ENCODE results near the gene SEMA6D.
"Not testable (repeated sequence)": the region's sequence is repeated elsewhere in the genome, so short reads cannot be mapped to it uniquely, and the experiment has no call there.

The SEMA6D gene

DNA sequence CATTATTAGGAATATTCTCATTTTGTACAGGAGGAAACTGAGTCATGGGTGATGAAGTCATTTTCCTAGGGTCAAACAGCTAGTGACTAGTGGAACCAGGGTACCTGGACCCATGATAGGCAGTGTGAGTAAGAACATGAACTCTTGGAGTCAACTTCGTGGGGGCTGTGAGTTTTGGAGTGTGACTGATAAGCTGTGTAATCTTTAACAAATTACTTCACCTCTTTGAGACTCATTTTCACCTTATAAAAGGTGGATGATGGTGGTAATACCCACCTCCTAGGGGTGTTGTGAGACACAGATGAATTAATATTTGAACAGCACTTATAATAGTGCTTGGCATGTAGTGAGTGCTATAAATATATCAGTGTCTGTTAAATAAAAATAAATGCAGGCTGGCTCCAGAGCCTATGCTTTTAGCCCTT, 9.1 kb downstream of the SEMA6D start:
- no peaks in the 10 kb centered on the region for H3K9me3 Mint-ChIP-seq
- no peak overlapping the region for H3K27ac Mint-ChIP-seq
- H3K4me1 Mint-ChIP-seq (ENCODE audit: low read depth) = no peaks in the 10 kb centered on the region
- no peaks in the 10 kb centered on the region for H3K36me3 Mint-ChIP-seq (ENCODE audit: low read depth)
- H3K4me3 Mint-ChIP-seq = no peak overlapping the region
- H3K27me3 Mint-ChIP-seq (ENCODE audit: low read depth) = peaks cover 4% of the 10 kb centered on the region

DNA sequence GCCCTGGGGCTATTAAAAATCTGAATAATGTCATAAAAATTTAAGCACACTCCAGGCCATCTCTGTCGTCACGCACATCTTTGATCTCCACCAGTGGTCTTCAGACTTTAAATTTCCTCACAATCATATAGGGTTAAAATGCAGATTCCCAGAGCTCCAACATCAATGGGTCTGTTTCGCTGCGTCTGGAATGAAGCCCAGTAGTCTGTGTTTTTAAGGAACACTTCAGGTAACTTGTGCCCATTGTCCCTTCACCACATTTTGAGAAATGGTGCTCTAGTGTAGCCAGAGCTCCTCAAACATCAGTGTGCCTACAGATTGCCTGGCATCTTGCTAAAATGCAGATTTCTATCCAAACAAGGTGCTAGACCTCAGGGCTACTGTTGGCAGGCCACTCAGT, 9.8 kb downstream of the SEMA6D start:
- H3K9me3 Mint-ChIP-seq = no peaks in the 10 kb centered on the region
- H3K4me3 Mint-ChIP-seq = no peak overlapping the region
- H3K4me1 Mint-ChIP-seq (ENCODE audit: low read depth) = no peaks in the 10 kb centered on the region
- peaks cover 4% of the 10 kb centered on the region for H3K27me3 Mint-ChIP-seq (ENCODE audit: low read depth)
- H3K27ac Mint-ChIP-seq = no peak overlapping the region
- no peaks in the 10 kb centered on the region for H3K36me3 Mint-ChIP-seq (ENCODE audit: low read depth)

DNA sequence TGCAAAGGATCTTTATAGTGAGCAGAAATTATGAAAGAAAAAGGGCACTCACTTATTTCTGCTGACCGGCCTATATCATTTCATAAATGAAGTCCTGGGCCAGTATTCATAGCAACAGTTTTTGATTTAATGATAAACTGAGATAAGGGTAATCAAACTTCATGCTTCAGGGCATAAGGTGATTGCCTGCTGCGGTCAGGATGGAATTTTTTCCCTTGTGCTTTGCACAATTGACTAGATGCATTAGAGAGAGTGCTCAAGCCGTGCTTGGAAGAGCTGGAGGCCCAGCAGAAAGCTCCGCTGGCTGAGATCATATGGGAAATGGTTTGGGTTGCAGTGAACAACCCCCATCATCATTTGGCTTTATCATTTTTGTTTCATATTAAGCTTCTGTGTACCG, 10.4 kb downstream of the SEMA6D start:
- H3K4me1 Mint-ChIP-seq (ENCODE audit: low read depth) = no peaks in the 10 kb centered on the region
- H3K4me3 Mint-ChIP-seq = no peak overlapping the region
- no peaks in the 10 kb centered on the region for H3K36me3 Mint-ChIP-seq (ENCODE audit: low read depth)
- H3K9me3 Mint-ChIP-seq = no peaks in the 10 kb centered on the region
- H3K27ac Mint-ChIP-seq = no peak overlapping the region
- no peaks in the 10 kb centered on the region for H3K27me3 Mint-ChIP-seq (ENCODE audit: low read depth)

- no peaks in the 10 kb centered on the region for H3K4me1 Mint-ChIP-seq (ENCODE audit: low read depth)
- H3K27ac Mint-ChIP-seq = no peak overlapping the region
- no peaks in the 10 kb centered on the region for H3K36me3 Mint-ChIP-seq (ENCODE audit: low read depth)
- no peaks in the 10 kb centered on the region for H3K27me3 Mint-ChIP-seq (ENCODE audit: low read depth)
- H3K4me3 Mint-ChIP-seq = no peak overlapping the region
- H3K9me3 Mint-ChIP-seq = no peaks in the 10 kb centered on the region
These were observed 11.1 kb downstream of the SEMA6D start for GRCh38 chr15:47728426-47728825.

DNA sequence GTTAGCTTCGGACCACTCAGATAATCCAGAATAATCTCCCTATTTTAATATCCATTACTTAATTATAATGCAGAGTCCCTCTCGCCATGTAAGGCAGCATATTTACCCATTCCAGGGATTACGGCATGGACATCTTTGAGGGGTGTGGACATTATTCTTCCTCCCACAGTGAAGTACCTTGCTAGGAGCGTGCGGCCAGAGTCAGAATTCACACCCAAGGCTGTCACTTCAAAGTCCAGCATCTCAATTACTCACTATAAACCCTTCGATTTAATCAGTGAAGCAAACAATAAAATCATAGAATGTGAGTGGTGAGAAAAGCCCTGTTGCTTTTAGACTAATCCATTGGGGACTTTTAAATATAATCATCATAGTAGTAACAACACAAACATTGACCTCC, 11.6 kb downstream of the SEMA6D start:
- no peaks in the 10 kb centered on the region for H3K9me3 Mint-ChIP-seq
- H3K4me3 Mint-ChIP-seq = no peak overlapping the region
- H3K27ac Mint-ChIP-seq = no peak overlapping the region
- no peaks in the 10 kb centered on the region for H3K4me1 Mint-ChIP-seq (ENCODE audit: low read depth)
- no peaks in the 10 kb centered on the region for H3K27me3 Mint-ChIP-seq (ENCODE audit: low read depth)
- no peaks in the 10 kb centered on the region for H3K36me3 Mint-ChIP-seq (ENCODE audit: low read depth)

DNA sequence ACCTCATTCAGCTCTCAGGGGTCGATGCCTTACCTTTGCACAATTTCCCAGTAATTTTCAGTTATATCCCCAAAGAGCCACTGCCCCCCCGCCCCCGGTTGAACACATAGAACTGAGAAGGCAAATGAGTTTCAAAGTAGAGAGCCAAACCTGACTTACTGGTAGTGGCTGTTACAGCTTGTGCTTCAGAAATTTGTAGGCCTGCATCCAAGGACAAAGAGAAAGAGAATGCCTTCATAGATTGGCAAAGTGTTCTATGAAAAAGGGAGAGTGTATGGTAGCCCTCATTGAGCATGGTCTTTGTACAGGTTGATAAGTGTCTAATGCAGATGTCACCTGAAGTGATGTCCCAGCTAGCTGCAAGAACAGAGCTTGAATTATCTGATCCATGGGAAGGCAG, 13.9 kb downstream of the SEMA6D start:
- Mint-ChIP-seq H3K36me3 (ENCODE audit: low read depth) (no peaks in the 10 kb centered on the region), H3K27me3 (ENCODE audit: low read depth) (no peaks in the 10 kb centered on the region), H3K27ac (no peak overlapping the region), H3K4me1 (ENCODE audit: low read depth) (no peaks in the 10 kb centered on the region), H3K4me3 (no peak overlapping the region), H3K9me3 (no peaks in the 10 kb centered on the region)

DNA sequence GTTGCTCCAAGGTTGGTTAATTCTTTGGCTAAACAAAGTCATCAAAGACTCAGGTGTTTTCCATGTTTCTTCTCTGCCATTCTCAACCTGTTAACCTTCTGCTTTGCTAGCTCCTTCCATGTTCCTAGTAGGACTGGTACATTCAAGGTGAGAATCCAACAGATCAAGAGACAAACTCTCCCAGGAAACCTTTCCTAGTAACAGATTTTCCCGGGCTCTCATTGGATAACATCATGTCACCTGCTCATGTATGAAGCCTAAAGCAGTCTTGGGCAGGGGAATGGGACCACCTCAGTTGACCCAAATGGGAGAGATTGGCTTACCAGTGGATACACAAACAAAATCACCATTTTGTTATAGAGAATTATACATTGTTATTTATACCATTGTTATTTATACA, 14.9 kb downstream of the SEMA6D start:
- no peaks in the 10 kb centered on the region for H3K36me3 Mint-ChIP-seq (ENCODE audit: low read depth)
- H3K9me3 Mint-ChIP-seq = no peaks in the 10 kb centered on the region
- H3K4me3 Mint-ChIP-seq = no peak overlapping the region
- H3K27ac Mint-ChIP-seq = no peak overlapping the region
- H3K27me3 Mint-ChIP-seq (ENCODE audit: low read depth) = no peaks in the 10 kb centered on the region
- no peaks in the 10 kb centered on the region for H3K4me1 Mint-ChIP-seq (ENCODE audit: low read depth)

DNA sequence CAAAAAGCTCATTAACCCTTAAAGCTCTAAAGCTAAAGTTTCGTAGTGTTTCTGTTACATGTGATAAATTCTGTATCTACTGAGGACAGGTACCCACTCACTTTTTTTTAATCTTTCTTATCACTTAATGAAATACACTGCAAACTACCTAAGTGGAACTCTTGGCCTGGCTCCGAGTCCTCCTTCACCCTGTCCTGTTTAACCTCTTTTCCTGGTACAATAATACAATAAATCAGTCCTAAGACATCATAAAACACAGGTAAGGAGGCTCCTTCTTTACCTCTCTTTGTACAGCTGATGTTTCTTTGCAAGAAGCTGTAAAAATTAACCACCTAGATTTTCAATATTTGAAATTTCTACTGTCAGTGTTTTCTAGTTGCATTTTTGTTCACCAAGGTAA, 15.8 kb downstream of the SEMA6D start:
- no peaks in the 10 kb centered on the region for H3K4me1 Mint-ChIP-seq (ENCODE audit: low read depth)
- no peak overlapping the region for H3K27ac Mint-ChIP-seq
- H3K4me3 Mint-ChIP-seq = no peak overlapping the region
- H3K9me3 Mint-ChIP-seq = no peaks in the 10 kb centered on the region
- no peaks in the 10 kb centered on the region for H3K27me3 Mint-ChIP-seq (ENCODE audit: low read depth)
- no peaks in the 10 kb centered on the region for H3K36me3 Mint-ChIP-seq (ENCODE audit: low read depth)

DNA sequence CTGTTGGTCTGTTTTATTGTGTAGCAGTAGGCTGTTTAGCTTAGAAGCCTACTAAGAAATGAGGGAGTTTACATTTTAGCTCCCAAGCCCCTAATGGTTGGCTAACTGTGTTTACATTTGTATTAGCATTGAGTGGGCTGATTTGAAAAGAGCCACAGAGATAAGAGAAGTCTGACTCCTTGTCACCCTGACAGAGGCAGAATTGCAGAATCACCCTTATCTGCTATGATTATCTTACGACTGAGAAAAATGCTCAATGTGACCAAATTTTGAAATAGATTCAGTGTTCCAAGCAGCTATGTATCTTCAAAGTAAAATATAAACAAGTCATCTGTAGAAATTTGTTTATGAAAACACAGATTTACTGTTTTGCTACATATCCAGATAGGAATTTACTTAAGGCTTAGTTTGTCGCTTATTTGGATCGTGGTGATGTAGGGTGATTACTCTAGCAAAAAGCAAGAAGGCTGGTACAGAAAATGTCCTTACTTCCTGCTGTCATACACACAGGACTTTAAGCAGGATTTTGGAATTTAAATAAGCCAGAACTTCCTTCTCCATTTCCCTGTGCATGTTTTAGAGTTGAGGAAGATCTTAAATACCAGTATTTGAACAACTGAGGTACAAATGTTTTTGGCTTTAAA, 19.0 kb downstream of the SEMA6D start:
- Mint-ChIP-seq H3K9me3 (no peaks in the 10 kb centered on the region), H3K36me3 (ENCODE audit: low read depth) (no peaks in the 10 kb centered on the region), H3K4me3 (no peak overlapping the region), H3K4me1 (ENCODE audit: low read depth) (no peaks in the 10 kb centered on the region), H3K27me3 (ENCODE audit: low read depth) (no peaks in the 10 kb centered on the region), H3K27ac (no peak overlapping the region)

- no peaks in the 10 kb centered on the region for H3K36me3 Mint-ChIP-seq (ENCODE audit: low read depth)
- no peak overlapping the region for H3K27ac Mint-ChIP-seq
- no peak overlapping the region for H3K4me3 Mint-ChIP-seq
- H3K4me1 Mint-ChIP-seq (ENCODE audit: low read depth) = no peaks in the 10 kb centered on the region
- no peaks in the 10 kb centered on the region for H3K27me3 Mint-ChIP-seq (ENCODE audit: low read depth)
- no peaks in the 10 kb centered on the region for H3K9me3 Mint-ChIP-seq
These were observed 20.2 kb downstream of the SEMA6D start for GRCh38 chr15:47737477-47737876.

DNA sequence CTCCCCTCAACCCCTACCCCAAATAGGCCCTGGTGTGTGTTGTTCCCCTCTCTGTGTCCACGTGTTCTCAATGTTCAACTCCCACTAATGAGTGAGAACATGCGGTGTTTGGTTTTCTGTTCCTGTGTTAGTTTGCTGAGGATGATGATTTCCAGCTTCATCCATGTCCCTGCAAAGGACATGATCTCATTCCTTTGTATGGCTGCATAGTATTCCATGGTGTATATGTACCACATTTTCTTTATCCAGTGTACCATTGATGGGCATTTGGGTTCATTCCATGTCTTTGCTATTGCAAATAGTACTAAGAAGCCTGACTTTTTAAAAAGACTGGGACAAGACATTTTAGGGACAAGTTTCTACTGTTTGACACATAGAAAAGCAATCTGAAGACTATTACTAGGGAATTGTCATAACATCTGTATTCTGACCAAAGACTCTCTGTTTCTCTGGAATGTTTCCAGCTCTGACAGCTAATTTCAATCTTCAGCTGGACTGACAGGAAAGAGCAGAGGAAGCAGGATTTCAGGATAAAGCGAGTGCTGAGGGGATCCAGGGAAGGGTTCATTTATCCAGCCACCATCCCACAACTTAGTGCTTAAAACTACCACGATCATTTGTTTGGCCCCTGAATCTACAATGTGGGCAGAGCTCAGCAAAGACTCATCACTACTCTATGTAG, 21.0 kb downstream of the SEMA6D start:
- not testable (repeated sequence) for H3K4me3 Mint-ChIP-seq; H3K9me3 Mint-ChIP-seq; H3K27ac Mint-ChIP-seq; H3K36me3 Mint-ChIP-seq (ENCODE audit: low read depth); H3K27me3 Mint-ChIP-seq (ENCODE audit: low read depth); H3K4me1 Mint-ChIP-seq (ENCODE audit: low read depth)

DNA sequence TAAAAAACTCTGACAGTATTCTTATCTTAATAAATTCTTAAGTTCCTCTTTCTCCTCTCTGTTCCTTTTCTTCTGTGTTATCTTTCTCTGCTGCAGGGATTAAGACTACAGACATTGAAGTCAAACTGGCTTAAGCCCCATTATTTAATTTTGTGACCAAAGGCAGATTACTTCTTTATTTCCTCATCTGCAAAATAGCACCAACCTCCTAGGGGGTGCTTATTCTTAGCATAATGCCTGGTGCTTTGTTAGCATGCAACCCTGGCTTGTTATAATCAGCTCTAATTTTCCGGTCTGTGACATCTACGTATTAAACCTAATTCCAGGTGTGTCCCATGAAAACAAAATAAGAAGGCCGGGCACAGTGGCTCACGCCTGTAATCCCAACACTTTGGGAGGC, 23.8 kb downstream of the SEMA6D start:
- no peaks in the 10 kb centered on the region for H3K36me3 Mint-ChIP-seq (ENCODE audit: low read depth)
- no peaks in the 10 kb centered on the region for H3K27me3 Mint-ChIP-seq (ENCODE audit: low read depth)
- H3K4me1 Mint-ChIP-seq (ENCODE audit: low read depth) = no peaks in the 10 kb centered on the region
- no peaks in the 10 kb centered on the region for H3K9me3 Mint-ChIP-seq
- no peak overlapping the region for H3K27ac Mint-ChIP-seq
- H3K4me3 Mint-ChIP-seq = no peak overlapping the region

- Mint-ChIP-seq H3K9me3 (no peaks in the 10 kb centered on the region), H3K36me3 (ENCODE audit: low read depth) (no peaks in the 10 kb centered on the region), H3K4me1 (ENCODE audit: low read depth) (no peaks in the 10 kb centered on the region), H3K4me3 (no peak overlapping the region), H3K27me3 (ENCODE audit: low read depth) (no peaks in the 10 kb centered on the region), H3K27ac (no peak overlapping the region)
These were observed 24.6 kb downstream of the SEMA6D start for GRCh38 chr15:47741907-47742306.

DNA sequence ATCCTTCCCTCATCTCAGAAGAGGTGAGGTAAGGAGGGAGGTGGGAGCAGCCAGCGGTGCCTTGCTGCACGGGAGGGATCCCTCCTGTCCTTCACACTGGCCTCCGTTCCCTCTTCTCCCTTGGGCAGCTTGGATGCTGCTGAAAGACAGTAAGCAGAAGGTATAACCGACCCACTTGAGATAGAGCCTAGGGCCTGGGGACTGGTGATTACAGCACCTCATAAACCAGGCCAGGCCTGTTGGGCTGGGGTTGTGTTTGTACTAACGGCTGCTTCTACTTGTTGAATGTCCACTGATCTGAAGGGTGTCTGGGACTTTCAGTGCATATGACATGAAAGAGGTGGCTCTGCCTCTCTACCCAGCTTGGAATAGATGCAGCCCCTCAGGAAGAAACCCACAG, 25.0 kb downstream of the SEMA6D start:
- no peak overlapping the region for H3K4me3 Mint-ChIP-seq
- no peaks in the 10 kb centered on the region for H3K4me1 Mint-ChIP-seq (ENCODE audit: low read depth)
- no peaks in the 10 kb centered on the region for H3K27me3 Mint-ChIP-seq (ENCODE audit: low read depth)

GRCh38 chr15:47742742-47743141, 25.4 kb downstream of the SEMA6D start:
- no peak overlapping the region for H3K4me3 Mint-ChIP-seq
- H3K27me3 Mint-ChIP-seq (ENCODE audit: low read depth) = no peaks in the 10 kb centered on the region
- no peak overlapping the region for H3K27ac Mint-ChIP-seq
- no peaks in the 10 kb centered on the region for H3K4me1 Mint-ChIP-seq (ENCODE audit: low read depth)
- no peaks in the 10 kb centered on the region for H3K9me3 Mint-ChIP-seq
- H3K36me3 Mint-ChIP-seq (ENCODE audit: low read depth) = no peaks in the 10 kb centered on the region

More for the DNA sequence above, 25.0 kb downstream of the SEMA6D start:
- no peaks in the 10 kb centered on the region for H3K9me3 Mint-ChIP-seq
- no peak overlapping the region for H3K27ac Mint-ChIP-seq
- H3K36me3 Mint-ChIP-seq (ENCODE audit: low read depth) = no peaks in the 10 kb centered on the region

Data from T-helper 1 cell treated with Interleukin-12 subunit alpha and Interleukin-12 subunit beta and Interleukin-4 antibody, amounts not matched to agents 30 μg/mL and 1 μg/mL, for 36 hours (primary cell).